HG02759 (cell line): ENCODE measurements around the gene FMNL2.
A peak's percentile ranks its signal among the peaks of the same experiment; 100 is the strongest.

ENCODE experiments used
- ATAC-seq: cut with Tn5 transposase; IDR thresholded peaks from one replicate; pipeline ENCODE4 v1.9.1; 2021; ENCODE audit warnings: mild to moderate bottlenecking, moderate library complexity; ENCODE audit not compliant: unreplicated experiment

The FMNL2 gene

GRCh38 chr2:152337511-152337903 is 2.5 kb downstream of the FMNL2 start:
- no peak for ATAC-seq

- ATAC-seq: no peak
These were observed 4.7 kb downstream of the FMNL2 start for GRCh38 chr2:152339556-152340286.

GRCh38 chr2:152342259-152343046 is 7.5 kb downstream of the FMNL2 start:
- ATAC-seq: no peak

GRCh38 chr2:152343426-152343825 is 8.5 kb downstream of the FMNL2 start:
- ATAC-seq: no peak

DNA sequence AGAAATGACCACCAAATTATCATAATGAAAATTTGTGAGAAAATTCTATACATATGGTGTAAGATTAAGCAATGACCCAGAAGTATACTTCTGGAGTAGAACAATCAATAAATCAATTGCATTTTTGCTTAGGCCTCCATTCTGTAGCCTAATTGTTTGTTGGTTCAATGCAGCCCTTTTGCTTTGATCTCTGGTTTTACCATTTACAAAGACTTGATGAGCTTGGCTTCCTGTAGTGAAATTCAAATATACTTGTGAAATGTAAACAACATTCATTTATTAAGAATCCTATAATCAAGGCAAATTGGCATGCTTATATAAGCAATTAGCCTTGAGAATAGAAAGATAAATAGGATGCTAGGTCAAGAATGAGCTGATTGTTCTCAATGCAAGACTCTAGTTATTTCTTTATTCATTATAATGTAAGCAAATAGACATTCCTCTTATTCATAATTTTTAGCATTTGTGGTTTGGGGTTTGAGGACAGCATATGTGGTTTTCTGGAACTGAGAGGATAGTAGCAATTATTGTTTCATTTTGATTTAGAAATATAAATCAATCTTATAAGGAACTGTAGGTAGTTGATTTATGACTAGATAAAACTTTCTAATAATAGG is 9.7 kb downstream of the FMNL2 start:
- no peak for ATAC-seq

GRCh38 chr2:152347076-152347475 is 12.1 kb downstream of the FMNL2 start:
- ATAC-seq: no peak

DNA sequence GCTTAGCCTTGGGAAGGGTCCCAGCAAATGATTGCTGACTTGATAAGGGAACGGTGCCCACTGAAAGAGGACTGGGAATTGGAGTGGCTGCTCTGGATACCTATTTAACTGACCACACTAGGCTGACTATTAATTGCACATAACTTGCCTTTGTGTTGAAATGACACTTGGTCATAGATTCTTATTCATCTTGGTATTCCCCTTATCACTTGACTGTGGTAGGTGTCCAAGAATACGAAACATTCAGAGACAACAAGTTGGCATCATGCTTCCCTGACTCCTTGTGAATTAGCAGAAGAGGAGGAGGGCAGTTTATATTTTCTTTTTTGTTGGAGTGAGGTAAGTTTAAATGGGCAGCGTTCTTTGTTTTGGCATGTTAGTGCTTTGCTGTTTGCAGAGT is 13.4 kb downstream of the FMNL2 start:
- peak; percentile 47 for ATAC-seq

GRCh38 chr2:152349416-152349815 is 14.4 kb downstream of the FMNL2 start:
- ATAC-seq: no peak

GRCh38 chr2:152350155-152350679 is 15.2 kb downstream of the FMNL2 start:
- ATAC-seq: no peak

- ATAC-seq: no peak
These were observed 17.6 kb downstream of the FMNL2 start for GRCh38 chr2:152352616-152353015.

- ATAC-seq: no peak
These were observed 18.4 kb downstream of the FMNL2 start for GRCh38 chr2:152353364-152353763.

- no peak for ATAC-seq
These were observed 19.2 kb downstream of the FMNL2 start for GRCh38 chr2:152354069-152354755.

DNA sequence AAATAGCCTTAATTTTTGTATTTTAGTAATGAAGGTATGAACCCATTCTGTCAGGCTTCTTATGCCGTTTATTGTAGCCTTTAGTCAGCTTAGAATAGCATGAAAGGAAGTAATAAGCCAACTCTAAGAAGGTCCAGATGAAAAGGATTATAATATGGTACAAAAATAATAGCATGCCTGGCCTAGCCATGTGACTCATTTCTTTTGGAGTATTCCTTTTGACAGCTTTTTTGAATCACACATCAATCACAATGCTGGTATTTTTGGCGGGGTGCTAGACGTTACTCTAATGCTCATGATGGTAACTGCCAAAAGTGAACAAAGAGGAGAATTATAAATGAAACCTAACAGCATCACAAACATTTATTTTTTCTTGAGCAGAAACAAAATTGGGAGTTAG is 19.9 kb downstream of the FMNL2 start:
- no peak for ATAC-seq

DNA sequence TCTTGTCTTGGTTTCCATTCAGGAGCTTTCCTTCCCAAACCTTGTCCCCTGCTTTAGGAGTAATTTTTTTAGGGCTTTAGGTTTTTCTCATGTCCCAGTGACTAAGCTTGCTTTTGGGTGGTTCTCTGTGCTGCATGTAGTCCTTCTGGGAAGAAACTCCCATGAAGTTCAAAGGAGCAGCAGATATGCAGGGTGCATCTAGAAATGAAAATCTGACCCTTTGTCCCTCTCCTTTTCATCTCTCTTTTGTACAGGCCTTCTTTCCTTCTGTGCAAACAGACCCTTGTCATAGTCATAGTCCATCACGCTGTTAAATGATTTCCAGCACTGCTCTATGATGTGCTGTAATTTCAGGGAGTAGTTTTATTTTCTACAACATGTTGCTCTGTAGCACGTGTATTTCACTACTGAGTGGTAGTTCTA is 20.4 kb downstream of the FMNL2 start:
- ATAC-seq: no peak

DNA sequence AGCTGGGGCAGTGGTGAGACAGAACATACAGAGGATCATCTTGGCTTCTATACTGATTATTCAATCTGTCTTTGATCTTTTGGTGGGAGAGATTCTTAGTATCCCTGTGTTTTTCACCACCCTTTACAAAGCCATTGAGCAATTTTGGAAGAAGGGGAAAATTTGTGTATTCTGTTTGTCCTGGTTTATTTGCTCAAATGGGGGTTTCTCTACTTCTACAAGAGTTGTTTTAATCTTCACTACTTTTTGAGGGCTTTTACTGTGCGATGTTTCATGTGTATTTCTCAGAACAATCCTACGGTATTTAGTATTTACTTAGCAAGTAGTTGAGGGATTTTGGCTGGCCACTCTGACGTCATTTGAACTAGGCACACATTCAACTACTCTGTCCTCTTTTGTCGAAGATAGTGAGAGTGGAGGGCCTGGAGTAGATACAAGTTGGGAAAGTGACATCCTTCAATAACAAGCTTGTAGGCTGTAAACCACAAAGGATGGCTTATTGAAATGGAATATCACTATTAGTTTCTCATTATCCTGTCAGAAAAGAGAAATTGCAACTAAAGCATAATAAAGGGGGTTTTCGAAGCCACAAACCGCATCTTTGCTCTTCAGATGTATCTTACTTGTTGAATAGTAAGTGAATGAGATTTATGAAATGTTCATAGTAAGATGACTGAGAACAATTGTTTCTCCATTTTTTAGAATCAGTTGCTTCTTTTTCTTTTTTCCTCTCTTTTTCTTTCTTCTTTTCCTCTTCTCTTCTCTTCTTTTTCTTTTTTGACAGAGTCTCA is 24.8 kb downstream of the FMNL2 start:
- no peak for ATAC-seq

DNA sequence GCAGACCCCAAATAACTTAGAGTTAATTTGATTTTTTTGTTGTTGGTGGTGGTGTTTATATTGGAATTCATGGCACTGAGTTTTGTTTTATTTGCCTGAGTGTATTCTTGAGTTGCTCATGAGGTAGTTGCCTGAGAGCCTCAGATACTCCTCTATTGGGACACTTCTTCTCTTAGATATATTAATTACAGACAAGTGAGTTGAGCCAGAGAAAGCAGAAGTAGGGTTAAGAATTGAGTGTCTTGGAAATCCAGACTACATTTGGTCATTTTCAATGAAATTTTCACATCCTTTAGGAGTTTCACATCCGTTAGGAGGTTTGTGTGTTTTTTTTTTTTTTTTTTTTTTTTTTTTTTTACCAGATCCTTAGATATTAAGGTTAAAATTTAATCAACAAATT is 29.0 kb downstream of the FMNL2 start:
- no peak for ATAC-seq

GRCh38 chr2:152367547-152368390 is 32.8 kb downstream of the FMNL2 start:
- no peak for ATAC-seq

DNA sequence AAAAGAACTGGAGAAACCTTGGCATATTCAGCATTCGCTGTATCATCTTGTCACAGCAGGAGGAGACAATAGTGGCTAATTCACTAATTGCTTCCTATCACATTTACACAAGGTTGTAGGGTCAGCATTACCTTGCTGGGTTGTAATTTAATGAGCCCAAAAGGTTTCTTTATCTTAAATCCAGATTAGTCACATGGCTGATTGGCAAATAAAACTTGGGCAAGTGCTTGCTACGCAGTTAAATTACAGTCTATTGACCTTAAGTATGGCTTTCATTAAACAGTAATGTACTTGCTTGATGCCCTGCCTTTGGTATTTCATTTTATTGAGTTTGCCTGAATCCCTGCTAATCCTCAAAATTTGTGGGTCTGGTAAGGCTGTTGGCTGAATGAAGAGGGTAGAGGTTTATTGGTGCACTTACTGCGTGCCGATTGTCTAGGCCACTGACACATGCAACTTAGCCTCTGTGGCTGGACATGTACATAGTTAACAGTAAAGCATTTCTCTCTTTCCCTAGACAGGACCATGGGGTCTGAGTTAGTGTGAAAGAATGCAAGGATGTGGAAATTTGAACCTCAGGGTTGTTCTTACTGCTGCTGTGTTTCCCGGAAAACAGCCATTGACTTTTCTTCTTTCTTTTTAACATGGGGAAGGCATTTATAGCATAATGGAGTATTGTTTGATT is 34.3 kb downstream of the FMNL2 start:
- no peak for ATAC-seq

DNA sequence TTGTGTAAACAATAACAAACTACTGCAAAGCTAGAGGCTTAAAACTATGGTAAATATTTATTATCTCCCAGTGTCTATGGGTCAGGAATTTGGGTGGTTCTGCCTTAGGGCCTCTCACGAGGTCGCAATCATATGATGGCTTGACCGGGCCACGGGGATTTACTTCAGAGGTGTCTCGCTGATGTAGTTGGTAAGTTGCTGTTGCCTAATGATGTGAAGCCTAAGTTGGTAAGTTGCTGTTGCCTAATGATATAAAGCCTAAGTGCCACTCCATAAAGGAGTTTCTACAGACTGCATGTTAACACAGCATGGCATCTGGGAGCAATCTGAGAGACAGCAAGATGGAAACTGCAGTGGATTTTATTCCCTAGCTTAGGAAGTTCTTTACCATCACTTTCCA is 35.8 kb downstream of the FMNL2 start:
- no peak for ATAC-seq
